Aorta (tissue), 5 donors: ENCODE results near the gene CTNNA2. TPM values are rescaled to one million over a fixed set of nuclear protein-coding genes. Genes with fewer than 3 reads are reported as not detected.

Experiments used
- ATAC-seq: fragments of 200-7000 bp; cut with Tn5 transposase; one replicate; pipeline ENCODE4 v1.9.1; 2022; ENCODE audit warnings: moderate library complexity; ENCODE audit not compliant: low FRiP score
- DNase-seq, 2 donors: peaks; one replicate each; pipeline ENCODE4 v3.0.0-alpha.2; 2020
- H3K27ac ChIP-seq, 2 donors: one replicate each; pipeline ENCODE4 v1.5.1; 2013; ENCODE audit warnings: low read length in 2 of 2, mild to moderate bottlenecking in 2 of 2, moderate library complexity in 2 of 2, control low read depth in 1 of 2, inconsistent platforms in 1 of 2, low read depth in 1 of 2
- H3K27me3 ChIP-seq, 2 donors: one replicate each; pipeline ENCODE4 v1.6.1; 2013; ENCODE audit warnings: control low read depth in 1 of 2, low read length in 1 of 2, mild to moderate bottlenecking in 1 of 2, moderate library complexity in 1 of 2; ENCODE audit not compliant: insufficient read depth in 2 of 2, control insufficient read depth in 1 of 2
- H3K36me3 ChIP-seq, 2 donors: one replicate each; pipeline ENCODE4 v1.6.1; 2013; ENCODE audit warnings: control low read depth in 1 of 2, low read length in 1 of 2, mild to moderate bottlenecking in 1 of 2; ENCODE audit not compliant: insufficient read depth in 2 of 2, control insufficient read depth in 1 of 2
- H3K4me1 ChIP-seq, 2 donors: one replicate each; pipeline ENCODE4 v1.6.1; 2013; ENCODE audit warnings: low read length in 2 of 2, control low read depth in 1 of 2, mild to moderate bottlenecking in 1 of 2, moderate library complexity in 1 of 2; ENCODE audit not compliant: insufficient read depth in 2 of 2, control insufficient read depth in 1 of 2
- H3K4me3 ChIP-seq, 2 donors: one replicate each; pipeline ENCODE4 v1.5.1; 2013; ENCODE audit warnings: low read length in 2 of 2, control low read depth in 1 of 2, mild to moderate bottlenecking in 1 of 2
- H3K9me3 ChIP-seq: one replicate; pipeline ENCODE4 v1.6.1; 2013; ENCODE audit warnings: mild to moderate bottlenecking, low read length; ENCODE audit not compliant: control insufficient read depth
- WGBS, 2 donors: extraction: QIAGEN DNeasy Blood & Tissue Kit; methylation state at CpG; one replicate each; pipeline ENCODE4 v1.1.7; 2013; 5-methylcytosine and 5-hydroxymethylcytosine counted together
- intact Hi-C, 2 donors: fragments of 100-400 bp; cut with DNase I; formaldehyde crosslinking; loops; one replicate each; pipeline versions ENCODE4 v1.14.2 to v1.15.0; 2022
- polyA plus RNA-seq, 2 donors: library from polyadenylated mRNA; stranded (reverse); fragments of 200-250 nt; gene quantifications; one replicate each; pipeline ENCODE4 v1.2.3, GENCODE V29; 2013
- total RNA-seq, 2 donors: library from RNA; stranded (reverse); fragmentation: NEBNext Ultra II Directional; extraction: Animal tissue kit (Norgen Biotek cat#: 25700); gene quantifications; one replicate each; pipeline ENCODE4 v1.2.1, GENCODE V29; 2021
- donor health status: healthy with polysubstance abuse.
- donor health status: Bipolar disorder and iron deficiency.
- donor health status: DM: no; HTN: no; CAD: no.
- donor health status: DM: no; HTN: no; CAD: no.
- donor health status: DM: yes; HTN: yes; CAD: no.

The CTNNA2 gene
- total and polyA plus RNA-seq, 4 donors, result 0.05 to 0.12 TPM; not detected in 2

DNA sequence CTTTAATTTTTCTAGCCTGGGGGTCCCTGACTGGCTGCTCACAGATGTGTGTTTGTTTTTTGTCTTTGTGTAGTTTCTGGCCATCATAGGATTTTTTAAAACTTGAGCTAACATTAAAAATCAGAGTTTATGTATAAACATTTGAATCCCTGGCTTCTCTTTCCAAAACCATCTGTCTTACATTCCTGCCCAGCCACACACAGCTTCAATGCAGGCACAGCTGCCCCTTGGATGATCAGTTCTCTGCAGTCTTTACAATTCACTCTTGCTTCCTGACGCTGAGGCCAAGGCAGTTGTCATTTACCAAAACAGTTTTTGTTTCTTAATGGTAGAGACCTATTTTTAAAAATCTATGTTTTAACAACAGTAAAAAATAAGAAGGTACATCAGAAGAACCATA is 960.9 kb downstream of the CTNNA2 start:
- Histone ChIP-seq H3K4me3 (no peak overlapping the region), H3K4me1 (no peaks in the 10 kb centered on the region), H3K36me3 (no peaks in the 10 kb centered on the region), H3K27ac (no peak overlapping the region), H3K27me3 (no peaks in the 10 kb centered on the region), H3K9me3 (no peaks in the 10 kb centered on the region)
- 39 to 47% methylated on average over 1 of the region's 1 CpG for WGBS, 2 donors
- ATAC-seq, result no peak
- intact Hi-C loops, result no loop called here
- no peak for DNase-seq

DNA sequence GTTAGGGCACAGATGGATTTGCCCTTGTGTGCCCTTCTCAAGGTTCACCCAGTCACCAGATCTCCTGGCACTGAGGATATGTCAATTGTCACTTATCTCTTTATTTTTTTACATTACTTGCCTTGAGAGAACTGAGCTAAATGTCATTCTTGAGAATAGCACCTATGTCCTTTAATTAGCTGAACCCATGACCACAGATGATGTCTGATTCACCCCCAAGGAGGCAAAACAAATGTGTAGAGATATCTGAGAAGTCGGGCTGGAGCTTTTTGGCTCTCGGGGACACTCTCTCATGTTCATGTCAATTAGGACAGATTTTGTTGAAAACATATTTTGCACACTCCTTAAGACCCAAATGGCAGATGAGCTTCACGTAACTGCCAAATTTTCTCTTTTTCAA is 963.1 kb downstream of the CTNNA2 start:
- no peaks in the 10 kb centered on the region for H3K36me3 ChIP-seq
- DNase-seq (no peak), ATAC-seq (no peak)
- intact Hi-C loops, result no loop called here
- 62 to 71% methylated on average over 3 of the region's 3 CpGs for WGBS, 2 donors
- no peaks in the 10 kb centered on the region for H3K9me3 ChIP-seq
- no peaks in the 10 kb centered on the region for H3K27me3 ChIP-seq
- H3K27ac ChIP-seq, result no peak overlapping the region
- H3K4me1 ChIP-seq, result no peaks in the 10 kb centered on the region
- no peak overlapping the region for H3K4me3 ChIP-seq

DNA sequence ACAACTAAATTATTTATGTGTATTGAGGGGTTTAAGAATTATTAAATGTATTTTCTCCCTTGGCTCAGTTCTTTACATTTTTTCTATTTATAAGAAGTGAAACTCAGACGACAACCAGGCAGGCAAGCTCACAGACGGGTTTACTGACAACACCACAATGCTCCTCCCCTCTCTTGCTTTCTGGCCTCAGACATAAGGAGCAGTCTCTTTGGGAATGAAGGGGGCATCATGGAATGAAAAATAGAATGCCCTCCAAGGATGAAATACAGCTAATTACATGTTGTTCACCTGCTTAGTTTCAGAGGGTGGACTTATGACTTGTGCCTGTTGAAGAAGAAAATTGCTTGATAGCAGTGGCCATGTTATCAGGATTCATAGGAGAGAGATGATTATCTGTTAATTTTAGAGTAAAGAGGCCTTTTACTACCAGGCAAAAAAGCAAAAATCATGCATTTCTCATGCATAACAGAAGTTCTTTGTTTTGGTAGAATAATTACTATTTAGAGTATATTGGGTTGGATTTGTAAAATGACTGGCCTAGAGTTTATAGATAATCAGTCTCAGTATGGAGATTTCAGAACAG is 963.8 kb downstream of the CTNNA2 start:
- H3K27me3 ChIP-seq, result no peaks in the 10 kb centered on the region
- no peak for DNase-seq
- intact Hi-C loops, result no loop called here
- no peak for ATAC-seq
- no peak overlapping the region for H3K27ac ChIP-seq
- no peaks in the 10 kb centered on the region for H3K4me1 ChIP-seq
- H3K9me3 ChIP-seq, result no peaks in the 10 kb centered on the region
- H3K36me3 ChIP-seq, result no peaks in the 10 kb centered on the region
- no peak overlapping the region for H3K4me3 ChIP-seq
- 17 to 21% methylated on average over 2 of the region's 2 CpGs for WGBS, 2 donors

DNA sequence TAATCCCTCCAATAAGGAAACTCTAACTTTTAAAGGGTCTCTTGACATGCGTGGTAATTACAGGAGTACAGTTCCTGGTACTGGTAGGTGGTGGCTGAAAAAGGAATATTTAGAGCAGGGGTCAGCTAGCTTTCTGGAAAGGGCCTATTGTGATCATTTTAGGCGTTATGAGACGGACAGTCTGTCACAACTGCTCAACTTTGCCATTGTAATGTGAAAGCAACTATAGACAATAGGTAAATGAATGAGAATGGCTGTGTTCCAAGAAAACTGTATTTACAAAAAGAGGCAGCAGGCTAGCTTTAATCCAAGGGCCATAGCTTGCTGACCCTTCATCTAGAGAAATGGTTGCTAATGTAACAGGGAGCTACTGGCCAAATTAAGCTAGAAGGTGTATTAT is 969.4 kb downstream of the CTNNA2 start:
- no peaks in the 10 kb centered on the region for H3K4me1 ChIP-seq
- no peaks in the 10 kb centered on the region for H3K27me3 ChIP-seq
- DNase-seq, result no peak
- no peaks in the 10 kb centered on the region for H3K36me3 ChIP-seq
- no peaks in the 10 kb centered on the region for H3K9me3 ChIP-seq
- no peak for ATAC-seq
- no peak overlapping the region for H3K4me3 ChIP-seq
- H3K27ac ChIP-seq, result no peak overlapping the region
- intact Hi-C loops, result no loop called here
- 80 to 83% methylated on average over 3 of the region's 3 CpGs for WGBS, 2 donors

DNA sequence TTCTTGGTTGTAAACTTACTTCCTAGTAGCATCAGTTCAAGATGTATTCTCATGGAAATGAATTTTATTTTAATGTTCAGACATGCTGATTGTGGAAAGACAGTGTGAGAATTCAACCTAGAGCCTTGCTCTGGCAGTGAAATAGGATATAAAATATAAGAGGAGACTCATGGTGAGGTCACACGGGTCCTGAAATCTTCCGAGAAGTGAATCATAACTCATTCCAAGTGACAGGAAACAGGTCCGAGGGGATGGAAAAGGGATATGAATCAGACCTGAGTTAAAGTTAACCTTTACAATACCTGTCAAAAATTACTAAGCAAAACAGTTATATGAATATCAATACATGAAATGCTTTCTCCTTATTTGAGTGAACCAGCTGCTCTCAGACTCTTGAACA is 976.9 kb downstream of the CTNNA2 start:
- 18 to 23% methylated on average over 3 of the region's 3 CpGs for WGBS, 2 donors
- Histone ChIP-seq H3K4me3 (no peak overlapping the region), H3K36me3 (no peaks in the 10 kb centered on the region), H3K9me3 (no peaks in the 10 kb centered on the region), H3K27me3 (no peaks in the 10 kb centered on the region), H3K4me1 (no peaks in the 10 kb centered on the region), H3K27ac (no peak overlapping the region)
- intact Hi-C loops, result no loop called here
- DNase-seq (no peak), ATAC-seq (no peak)

DNA sequence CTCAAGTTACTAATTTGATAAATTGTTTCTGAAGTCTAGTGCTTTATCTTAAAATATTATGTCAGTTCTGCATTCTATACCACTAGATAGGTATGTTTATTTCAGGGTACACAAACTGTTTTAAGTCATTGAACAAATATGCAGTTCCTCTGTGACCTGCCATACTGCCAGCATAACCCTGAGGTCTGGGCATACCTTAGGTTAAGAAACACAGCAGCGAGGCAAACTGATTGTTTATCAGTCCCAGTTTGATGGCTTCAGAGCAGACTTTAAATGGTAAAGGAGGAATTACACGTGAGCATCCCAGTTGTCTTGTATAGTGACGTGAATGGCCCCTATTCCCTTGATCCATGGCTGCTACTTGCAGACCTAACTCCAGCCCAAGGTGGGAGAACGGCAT is 978.1 kb downstream of the CTNNA2 start:
- Histone ChIP-seq H3K4me1 (no peaks in the 10 kb centered on the region), H3K27ac (no peak overlapping the region), H3K36me3 (no peaks in the 10 kb centered on the region), H3K4me3 (no peak overlapping the region), H3K27me3 (no peaks in the 10 kb centered on the region), H3K9me3 (no peaks in the 10 kb centered on the region)
- intact Hi-C loops, result no loop called here
- 69 to 81% methylated on average over 4 of the region's 4 CpGs for WGBS, 2 donors
- ATAC-seq (no peak), DNase-seq (no peak)

DNA sequence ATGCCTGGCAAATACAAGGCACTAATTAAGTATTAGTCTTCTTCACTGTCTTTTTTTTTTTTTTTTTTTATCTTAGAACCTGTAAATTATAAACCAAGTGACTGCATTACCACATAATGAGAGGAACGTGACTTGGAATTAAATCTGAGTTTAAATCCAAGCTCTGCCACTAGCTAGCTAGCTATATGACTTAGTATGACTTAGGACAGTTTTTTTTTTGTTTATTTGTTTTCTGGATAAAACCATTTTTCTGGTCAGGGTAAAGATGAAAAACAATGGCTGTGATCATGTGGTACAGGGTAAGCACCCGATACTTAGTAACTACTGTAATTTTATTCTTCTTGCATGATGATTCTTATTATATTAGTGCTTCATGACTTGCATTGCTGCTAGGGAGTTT is 983.5 kb downstream of the CTNNA2 start:
- H3K4me1 ChIP-seq, result no peaks in the 10 kb centered on the region
- no peak for ATAC-seq
- no peak overlapping the region for H3K27ac ChIP-seq
- WGBS, 2 donors, result 84 to 86% methylated on average over 2 of the region's 2 CpGs
- DNase-seq, result no peak
- intact Hi-C loops, result no loop called here
- H3K27me3 ChIP-seq, result no peaks in the 10 kb centered on the region
- no peak overlapping the region for H3K4me3 ChIP-seq
- no peaks in the 10 kb centered on the region for H3K9me3 ChIP-seq
- H3K36me3 ChIP-seq, result no peaks in the 10 kb centered on the region

DNA sequence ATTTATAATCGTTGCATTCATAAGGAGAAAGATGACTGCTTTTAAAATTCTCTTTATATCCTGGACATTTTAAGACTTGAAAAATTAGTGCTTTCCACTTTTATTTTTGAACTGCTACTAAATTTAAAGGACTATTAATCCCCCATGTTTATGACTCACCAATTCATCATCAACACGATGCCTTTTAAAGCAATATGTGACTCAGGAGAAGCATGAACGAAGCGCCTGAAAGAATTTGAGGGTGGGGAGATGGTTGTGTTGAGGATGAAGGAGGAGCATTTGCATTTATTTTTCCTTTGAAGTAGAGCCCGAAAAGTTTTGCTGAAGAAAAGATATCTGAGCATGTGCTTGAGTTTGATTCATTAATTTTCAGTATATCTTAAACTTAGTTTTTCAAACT is 983.9 kb downstream of the CTNNA2 start:
- DNase-seq (no peak), ATAC-seq (no peak)
- Histone ChIP-seq H3K4me3 (no peak overlapping the region), H3K27ac (no peak overlapping the region), H3K27me3 (no peaks in the 10 kb centered on the region), H3K4me1 (no peaks in the 10 kb centered on the region), H3K9me3 (no peaks in the 10 kb centered on the region), H3K36me3 (no peaks in the 10 kb centered on the region)
- intact Hi-C loops, result no loop called here
- 46 to 47% methylated on average over 5 of the region's 5 CpGs for WGBS, 2 donors

DNA sequence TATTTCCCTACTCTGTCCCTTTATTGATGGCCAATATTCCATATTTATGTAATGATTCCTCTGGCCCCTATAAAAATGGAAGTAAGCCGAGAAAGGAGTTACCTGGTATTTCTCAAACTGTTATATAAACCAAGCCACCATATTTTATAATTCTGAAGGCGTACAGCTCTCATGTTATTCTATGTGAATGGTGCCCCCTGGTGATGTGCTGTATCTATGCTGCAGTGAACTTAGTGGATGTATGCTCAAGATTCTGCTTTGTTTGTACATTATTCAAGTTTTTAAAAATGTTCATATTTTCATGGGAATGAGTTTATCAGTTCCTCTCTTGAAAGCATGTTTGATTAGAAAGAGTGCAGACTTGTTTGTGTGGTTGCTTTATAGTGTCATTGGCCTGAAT is 986.2 kb downstream of the CTNNA2 start:
- Histone ChIP-seq H3K4me3 (no peak overlapping the region), H3K27me3 (no peaks in the 10 kb centered on the region), H3K36me3 (no peaks in the 10 kb centered on the region), H3K27ac (no peak overlapping the region), H3K4me1 (no peaks in the 10 kb centered on the region), H3K9me3 (no peaks in the 10 kb centered on the region)
- ATAC-seq, result no peak
- 17 to 18% methylated on average over 2 of the region's 2 CpGs for WGBS, 2 donors
- DNase-seq, result no peak
- intact Hi-C loops, result no loop called here
